ENCODE results near the gene ENOX2. TPM values are rescaled to one million over a fixed set of nuclear protein-coding genes. Genes with fewer than 3 reads are reported as not detected.

ENOX2 gene
- total and polyA plus RNA-seq, 5 experiments from 2014 or later: 13.1 to 17.4 (median 15.1) TPM

GRCh38 chrX:130769835-130770234 lies 133.2 kb downstream of the ENOX2 start:
- Mint-ChIP-seq H3K4me1 (peaks cover 0 to 4% (median 0%) of the 10 kb centered on the region in 4 donors), H3K27ac (no peak overlapping the region), H3K9me3 (peaks cover 0 to 2% (median 0%) of the 10 kb centered on the region in 9 donors), H3K27me3 (no peaks in the 10 kb centered on the region), H3K4me3 (no peak overlapping the region), H3K36me3 (peaks cover 0 to 18% (median 18%) of the 10 kb centered on the region in 3 donors)
- ATAC-seq (no peak), DNase-seq (no peak)
- POLR2A ChIA-PET: no interaction called here

- Mint-ChIP-seq H3K27me3 (no peaks in the 10 kb centered on the region), H3K4me3 (no peak overlapping the region), H3K27ac (no peak overlapping the region), H3K9me3 (peaks cover 0 to 2% (median 0%) of the 10 kb centered on the region in 9 donors), H3K36me3 (peaks cover 0 to 14% (median 11%) of the 10 kb centered on the region in 3 donors), H3K4me1 (no peaks in the 10 kb centered on the region)
- no peak for ATAC-seq
- POLR2A ChIA-PET: no interaction called here
- DNase-seq: no peak
These were observed 144.9 kb downstream of the ENOX2 start for GRCh38 chrX:130758072-130758471.

GRCh38 chrX:130756233-130756632 lies 146.8 kb downstream of the ENOX2 start:
- no peak for ATAC-seq
- Mint-ChIP-seq H3K27me3 (no peaks in the 10 kb centered on the region), H3K9me3 (peaks cover 0 to 2% (median 0%) of the 10 kb centered on the region in 9 donors), H3K36me3 (peaks cover 0 to 8% (median 7%) of the 10 kb centered on the region in 3 donors), H3K4me1 (no peaks in the 10 kb centered on the region), H3K4me3 (no peak overlapping the region), H3K27ac (no peak overlapping the region)
- DNase-seq: no peak
- POLR2A ChIA-PET: interaction anchor here (0.6 kb wide), 1 partner anchor 635 kb away, joined by 3 read pairs; no protein-coding TSS in a partner anchor

GRCh38 chrX:130754353-130754752 lies 148.7 kb downstream of the ENOX2 start:
- POLR2A ChIA-PET: no interaction called here
- ATAC-seq (no peak), DNase-seq (no peak)
- Mint-ChIP-seq H3K4me3 (no peak overlapping the region), H3K9me3 (peaks cover 0 to 2% (median 0%) of the 10 kb centered on the region in 9 donors), H3K27ac (no peak overlapping the region), H3K27me3 (no peaks in the 10 kb centered on the region), H3K4me1 (no peaks in the 10 kb centered on the region), H3K36me3 (peaks cover 0 to 7% (median 6%) of the 10 kb centered on the region in 3 donors)

GRCh38 chrX:130746709-130747342 lies 156.2 kb downstream of the ENOX2 start:
- no peak overlapping the region for H3K27ac Mint-ChIP-seq
- peaks cover 0 to 3% (median 0%) of the 10 kb centered on the region in 3 donors for H3K36me3 Mint-ChIP-seq
- H3K4me1 Mint-ChIP-seq: no peaks in the 10 kb centered on the region
- POLR2A ChIA-PET: no interaction called here
- DNase-seq (no peak), ATAC-seq (no peak)
- H3K9me3 Mint-ChIP-seq: no peaks in the 10 kb centered on the region
- H3K4me3 Mint-ChIP-seq: no peak overlapping the region
- no peaks in the 10 kb centered on the region for H3K27me3 Mint-ChIP-seq

- DNase-seq: no peak
- Mint-ChIP-seq H3K27ac (peak overlapping the region in 1 of 10 donors; percentile 2), H3K4me1 (no peaks in the 10 kb centered on the region), H3K27me3 (no peaks in the 10 kb centered on the region), H3K4me3 (no peak overlapping the region), H3K36me3 (peaks cover 0 to 3% (median 3%) of the 10 kb centered on the region in 3 donors), H3K9me3 (no peaks in the 10 kb centered on the region)
- ATAC-seq: no peak
- POLR2A ChIA-PET: no interaction called here
These were observed 156.9 kb downstream of the ENOX2 start for GRCh38 chrX:130746077-130746476.

- Mint-ChIP-seq H3K27me3 (no peaks in the 10 kb centered on the region), H3K4me3 (no peak overlapping the region), H3K4me1 (no peaks in the 10 kb centered on the region), H3K9me3 (peaks cover 0 to 2% (median 0%) of the 10 kb centered on the region in 9 donors), H3K27ac (no peak overlapping the region), H3K36me3 (peaks cover 0 to 6% (median 3%) of the 10 kb centered on the region in 3 donors)
- POLR2A ChIA-PET: no interaction called here
- ATAC-seq (no peak), DNase-seq (no peak)
These were observed 161.4 kb downstream of the ENOX2 start for GRCh38 chrX:130741584-130741983.

- POLR2A ChIA-PET: no interaction called here
- Mint-ChIP-seq H3K4me3 (no peak overlapping the region), H3K4me1 (no peaks in the 10 kb centered on the region), H3K9me3 (peaks cover 0 to 2% (median 0%) of the 10 kb centered on the region in 9 donors), H3K36me3 (peaks cover 0 to 6% (median 3%) of the 10 kb centered on the region in 3 donors), H3K27me3 (no peaks in the 10 kb centered on the region), H3K27ac (no peak overlapping the region)
- no peak for DNase-seq
- ATAC-seq: no peak
These were observed 161.9 kb downstream of the ENOX2 start for GRCh38 chrX:130741151-130741550.

- POLR2A ChIA-PET: no interaction called here
- no peaks in the 10 kb centered on the region for H3K4me1 Mint-ChIP-seq
- H3K27me3 Mint-ChIP-seq: no peaks in the 10 kb centered on the region
- DNase-seq: no peak
- peaks cover 0 to 10% (median 0%) of the 10 kb centered on the region in 9 donors for H3K9me3 Mint-ChIP-seq
- no peak overlapping the region for H3K4me3 Mint-ChIP-seq
- peaks cover 0 to 15% (median 6%) of the 10 kb centered on the region in 3 donors for H3K36me3 Mint-ChIP-seq
- ATAC-seq: no peak
- no peak overlapping the region for H3K27ac Mint-ChIP-seq
These were observed 164.3 kb downstream of the ENOX2 start for GRCh38 chrX:130738638-130739195.

GRCh38 chrX:130734713-130735112 lies 168.3 kb downstream of the ENOX2 start:
- Mint-ChIP-seq H3K27me3 (no peaks in the 10 kb centered on the region), H3K4me1 (no peaks in the 10 kb centered on the region), H3K4me3 (no peak overlapping the region), H3K27ac (no peak overlapping the region), H3K36me3 (peaks cover 12 to 24% (median 24%) of the 10 kb centered on the region in 3 donors), H3K9me3 (peaks cover 0 to 48% (median 8%) of the 10 kb centered on the region in 9 donors)
- POLR2A ChIA-PET: no interaction called here
- ATAC-seq: no peak
- DNase-seq: no peak

GRCh38 chrX:130728208-130728607 lies 174.8 kb downstream of the ENOX2 start:
- POLR2A ChIA-PET: no interaction called here
- no peak for ATAC-seq
- no peak for DNase-seq
- Mint-ChIP-seq H3K27ac (no peak overlapping the region), H3K4me3 (no peak overlapping the region), H3K9me3 (peaks cover 0 to 66% (median 16%) of the 10 kb centered on the region in 9 donors), H3K4me1 (no peaks in the 10 kb centered on the region), H3K27me3 (no peaks in the 10 kb centered on the region), H3K36me3 (peaks cover 33 to 48% (median 40%) of the 10 kb centered on the region in 3 donors)

- H3K36me3 Mint-ChIP-seq: peaks cover 31 to 39% (median 37%) of the 10 kb centered on the region in 3 donors
- H3K4me3 Mint-ChIP-seq: no peak overlapping the region
- DNase-seq (no peak), ATAC-seq (no peak)
- POLR2A ChIA-PET: no interaction called here
- peaks cover 0 to 51% (median 16%) of the 10 kb centered on the region in 9 donors for H3K9me3 Mint-ChIP-seq
- no peaks in the 10 kb centered on the region for H3K4me1 Mint-ChIP-seq
- H3K27me3 Mint-ChIP-seq: no peaks in the 10 kb centered on the region
- no peak overlapping the region for H3K27ac Mint-ChIP-seq
These were observed 176.3 kb downstream of the ENOX2 start for GRCh38 chrX:130726661-130727060.

GRCh38 chrX:130725519-130725918 lies 177.5 kb downstream of the ENOX2 start:
- H3K9me3 Mint-ChIP-seq: peaks cover 0 to 40% (median 16%) of the 10 kb centered on the region in 9 donors
- no peak overlapping the region for H3K27ac Mint-ChIP-seq
- ATAC-seq (no peak), DNase-seq (no peak)
- POLR2A ChIA-PET: no interaction called here
- no peak overlapping the region for H3K4me3 Mint-ChIP-seq
- no peaks in the 10 kb centered on the region for H3K4me1 Mint-ChIP-seq
- no peaks in the 10 kb centered on the region for H3K27me3 Mint-ChIP-seq
- peaks cover 29 to 34% (median 31%) of the 10 kb centered on the region in 3 donors for H3K36me3 Mint-ChIP-seq

Data from naive thymus-derived CD8-positive, alpha-beta T cell (primary cell).